ENCODE data around the gene SNX32. TPM values are rescaled to one million over a fixed set of nuclear protein-coding genes. Genes with fewer than 3 reads are reported as not detected.

Gene SNX32
- total and polyA plus RNA-seq, 2 donors (not counting 3 experiments of a cell fraction or from before 2014, with no cell fraction given) = 0.19 TPM; not detected in 1

DNA sequence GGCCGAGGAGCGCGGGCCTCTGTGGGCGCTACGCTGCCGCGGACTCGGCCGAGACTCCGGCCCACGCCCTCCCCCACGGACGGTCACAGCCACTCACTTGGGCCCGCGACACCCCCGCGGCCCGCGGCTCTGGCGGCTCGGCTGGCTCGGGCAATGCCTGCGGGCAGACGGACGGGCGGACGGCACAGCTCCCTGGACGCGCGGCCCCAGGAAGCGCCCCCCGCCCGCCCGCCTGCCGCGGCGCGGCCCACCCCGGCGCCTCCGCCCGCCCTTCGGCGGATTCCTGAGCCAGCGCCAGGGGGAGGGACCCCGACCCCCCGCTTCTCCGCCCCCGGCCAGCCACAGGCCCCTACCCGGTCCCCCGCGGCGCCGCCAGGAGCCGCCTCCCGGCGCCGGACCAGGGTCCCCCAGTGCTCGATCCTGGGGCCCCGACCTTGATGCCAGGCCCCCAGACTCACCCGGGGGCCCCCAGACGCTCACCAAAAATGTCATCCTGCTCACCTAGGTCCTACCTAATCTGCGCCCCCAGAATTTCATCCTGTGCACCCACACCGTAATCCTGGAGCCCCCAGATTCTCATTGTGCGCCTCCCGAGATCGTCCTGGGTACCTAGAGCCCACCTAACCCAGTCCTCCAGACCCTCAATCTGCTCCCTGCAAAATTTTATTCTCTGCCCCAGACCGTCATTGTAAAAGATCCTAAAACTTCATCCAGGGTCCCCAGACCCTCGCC lies 39.0 kb downstream of the SNX32 start, which contains the start of gene EFEMP2:
TSS of gene EFEMP2 (minus strand) at position 215 of the 732 bp plus-strand sequence. CDS start 446 bp downstream, outside the sequence.
- BruUV-seq (replicated peaks) = no TSS peak
- H3K79me2 ChIP-seq (ENCODE audit: control insufficient read depth, insufficient read depth, low read length) = peaks cover 2% of the 10 kb centered on the region

More for the DNA sequence above, 39.0 kb downstream of the SNX32 start, which contains the start of gene EFEMP2:
- POLR2A ChIA-PET = interaction anchor here (1.9 kb wide), 1 partner anchor 12 kb away, joined by 19 read pairs; the partner anchor contains the start of gene MUS81
- CTCF ChIA-PET = interaction anchor here (1.3 to 7.1 kb wide), 6 partner anchors 12 to 93 kb away, joined by 4 to 73 read pairs (median 10); partner anchors contain the start of genes AP5B1, CCDC85B, CFL1 and FIBP
- FAIRE-seq (no peak), DNase-seq (ENCODE audit: low read depth, low spot score) (no peak)
- intact Hi-C loops (cut with micrococcal nuclease) (loop anchor here (1.0 to 2.0 kb wide), 2 partner anchors 12 to 16 kb away; partner anchors contain the start of genes FIBP and MUS81), dilution Hi-C loops (cut with MboI; ENCODE audit: extremely low pct_ligation_motif_present, low sequenced_read_pairs) (no loop called here)
- Histone ChIP-seq H3K4me3 (replicated peaks in 1 of 3; ENCODE audit: insufficient read depth in 1 of 3, low read depth in 1 of 3, low read length in 3 of 3) (peak within 1 kb of the TSS; percentile 42 to 55 (median 47)), H3K27me3 (ENCODE audit: control insufficient read depth in 2 of 2, insufficient read depth in 2 of 2, low read length in 2 of 2) (no peaks in the 10 kb centered on the region), H3K4me2 (ENCODE audit: insufficient read depth, low read length) (peak within 1 kb of the TSS; percentile 81), H3K4me1 (ENCODE audit: control insufficient read depth, extremely low read depth, insufficient read depth, low read length) (peaks cover 17% of the 10 kb centered on the region), H3K9ac (replicated peaks; ENCODE audit: extremely low read depth, insufficient read depth, low read length) (peak within 1 kb of the TSS; percentile 66), H3K36me3 (ENCODE audit: control insufficient read depth in 2 of 2, extremely low read depth in 1 of 2, insufficient read depth in 2 of 2, low read length in 2 of 2) (peaks cover 0 to 13% of the 10 kb centered on the region in 2 experiments), H4K20me1 (replicated peaks; ENCODE audit: control insufficient read depth, extremely low read depth, insufficient read depth, low read length) (no peaks in the 10 kb centered on the region), H3K27ac (ENCODE audit: insufficient read depth, low read depth, low read length) (peak within 1 kb of the TSS; percentile 52), H3K9me1 (replicated peaks; ENCODE audit: control insufficient read depth, extremely low read depth, insufficient read depth, low read length) (no peaks in the 10 kb centered on the region), H2AFZ (ENCODE audit: low read depth, low read length) (peak within 1 kb of the TSS; percentile 62), H3K9me3 (replicated peaks; ENCODE audit: control insufficient read depth, insufficient read depth, low read length) (no peaks in the 10 kb centered on the region)
- TF ChIP-seq, protein P1, sequence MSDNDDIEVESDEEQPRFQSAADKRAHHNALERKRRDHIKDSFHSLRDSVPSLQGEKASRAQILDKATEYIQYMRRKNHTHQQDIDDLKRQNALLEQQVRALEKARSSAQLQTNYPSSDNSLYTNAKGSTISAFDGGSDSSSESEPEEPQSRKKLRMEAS (IDR thresholded peaks at IDR 0.05; ENCODE audit: insufficient read depth, insufficient read length) = no peak
- TF ChIP-seq GATA2 (IDR thresholded peaks at IDR 0.05; ENCODE audit: insufficient read depth, insufficient read length, low read depth, low read length) = no peak
- TF ChIP-seq JUN (IDR thresholded peaks at IDR 0.05; ENCODE audit: borderline replicate concordance, insufficient read depth, insufficient read length, low read depth) = no peak
- TF ChIP-seq EZH2 (IDR thresholded peaks at IDR 0.05; ENCODE audit: borderline replicate concordance, low read depth, low read length, severe bottlenecking) = no peak
- TF ChIP-seq POLR2A (IDR thresholded peaks at IDR 0.05; ENCODE audit: low read depth, low read length) = no peak
- no peak for TF ChIP-seq MYC (IDR thresholded peaks at IDR 0.05; ENCODE audit: low read depth, low read length)

All from endothelial cell of umbilical vein (primary cell).